Loucy (cell line): Measurements from ENCODE around the gene VWA8.

Experiments
- EZH2phosphoT487 ChIP-seq: fragments of 200-600 bp; IDR thresholded peaks from 2 replicates; pipeline ENCODE4 v1.6.1; 2018; ENCODE audit warnings: antibody characterized with exemption, mild to moderate bottlenecking, moderate library complexity, borderline replicate concordance
- TF ChIP-seq, protein P1 (sequence below): fragments of 200-600 bp; sonication (generic); conservative IDR thresholded peaks from 2 replicates; pipeline ENCODE4 v1.5.1; 2014; ENCODE audit warnings: mild to moderate bottlenecking, antibody characterized with exemption, low read length

DNA sequence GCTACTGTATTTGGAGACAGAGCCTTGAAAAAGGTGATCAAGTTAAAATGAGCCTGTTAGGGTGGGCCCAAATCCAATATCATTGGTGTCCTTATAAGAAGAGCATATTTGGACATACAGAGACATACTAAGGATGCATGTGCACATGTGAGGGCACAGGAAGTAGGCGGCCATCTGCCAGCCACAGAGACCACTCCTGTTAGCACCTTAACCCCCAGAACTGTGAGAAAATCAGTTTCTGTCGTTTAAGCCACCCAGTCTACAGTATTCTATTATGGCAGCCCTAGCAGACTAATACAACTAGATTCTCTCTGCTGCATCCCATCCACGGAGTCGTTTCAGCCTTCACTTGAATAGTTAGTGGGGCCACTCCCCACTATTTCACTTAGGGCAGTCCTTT is 48.1 kb upstream of the VWA8 start:
- TF ChIP-seq, protein P1, sequence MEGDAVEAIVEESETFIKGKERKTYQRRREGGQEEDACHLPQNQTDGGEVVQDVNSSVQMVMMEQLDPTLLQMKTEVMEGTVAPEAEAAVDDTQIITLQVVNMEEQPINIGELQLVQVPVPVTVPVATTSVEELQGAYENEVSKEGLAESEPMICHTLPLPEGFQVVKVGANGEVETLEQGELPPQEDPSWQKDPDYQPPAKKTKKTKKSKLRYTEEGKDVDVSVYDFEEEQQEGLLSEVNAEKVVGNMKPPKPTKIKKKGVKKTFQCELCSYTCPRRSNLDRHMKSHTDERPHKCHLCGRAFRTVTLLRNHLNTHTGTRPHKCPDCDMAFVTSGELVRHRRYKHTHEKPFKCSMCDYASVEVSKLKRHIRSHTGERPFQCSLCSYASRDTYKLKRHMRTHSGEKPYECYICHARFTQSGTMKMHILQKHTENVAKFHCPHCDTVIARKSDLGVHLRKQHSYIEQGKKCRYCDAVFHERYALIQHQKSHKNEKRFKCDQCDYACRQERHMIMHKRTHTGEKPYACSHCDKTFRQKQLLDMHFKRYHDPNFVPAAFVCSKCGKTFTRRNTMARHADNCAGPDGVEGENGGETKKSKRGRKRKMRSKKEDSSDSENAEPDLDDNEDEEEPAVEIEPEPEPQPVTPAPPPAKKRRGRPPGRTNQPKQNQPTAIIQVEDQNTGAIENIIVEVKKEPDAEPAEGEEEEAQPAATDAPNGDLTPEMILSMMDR = no peak
- TF ChIP-seq EZH2phosphoT487 = no peak
